ENCODE results near the gene MECR. TPM values are rescaled to one million over a fixed set of nuclear protein-coding genes. Genes with fewer than 3 reads are reported as not detected.

The MECR gene
- total RNA-seq: 11.6 TPM
- polyA plus RNA-seq: 10 to 100 TPM; 10.1 to 16.3 (median 13.2) TPM

DNA sequence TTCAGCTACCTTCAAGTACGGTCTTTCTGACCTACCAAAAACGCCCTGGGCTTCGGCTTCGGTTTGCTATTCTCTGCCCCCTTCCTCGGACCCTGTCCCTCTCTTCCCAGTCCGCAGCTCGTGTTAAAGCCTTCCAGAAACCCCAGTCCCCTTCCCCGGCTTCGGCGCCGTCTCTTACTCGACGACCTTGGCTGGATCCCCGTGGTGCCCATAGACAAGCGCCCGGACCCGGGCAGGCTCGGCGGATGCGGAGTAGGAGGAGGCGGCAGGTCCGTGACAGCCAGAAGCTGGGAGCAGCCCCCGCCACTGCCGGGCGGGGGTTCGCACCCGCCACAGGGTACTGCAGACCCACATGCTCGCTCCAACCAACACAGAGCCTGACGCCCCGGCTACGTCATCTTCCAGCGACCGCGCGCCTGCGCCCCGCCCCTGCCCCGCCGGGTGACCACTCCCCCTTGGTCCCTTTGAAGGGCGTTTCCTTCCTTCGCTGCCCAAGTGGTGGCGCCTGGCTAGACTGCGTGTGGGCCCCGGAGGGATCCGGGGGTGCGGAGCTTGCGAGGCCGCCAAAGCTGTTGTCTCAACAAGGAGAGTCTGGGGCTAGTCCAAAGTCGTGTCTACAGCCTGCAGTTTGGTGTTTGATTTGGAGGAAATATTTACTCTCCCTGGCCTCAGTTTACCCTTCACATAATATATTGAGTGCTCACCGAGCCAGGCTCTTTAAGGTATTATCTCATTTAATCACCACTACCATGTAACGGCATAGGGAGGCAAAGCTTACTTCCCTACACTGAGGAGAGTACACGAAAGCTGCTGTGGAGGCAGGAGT, at the start of gene MECR:
Gene MECR, minus strand, starts transcription at position 382 of the 826 bp plus-strand sequence. Its CDS starts 28 bp downstream, at position 354.
- H3K27me3 ChIP-seq (ENCODE audit: control insufficient read depth, insufficient read depth, low read length): no peaks in the 10 kb centered on the region
- H3K36me3 ChIP-seq (ENCODE audit: control insufficient read depth, insufficient read depth, low read length): no peaks in the 10 kb centered on the region
- DNase-seq (peak; percentile 89 to 94 (median 92)), ATAC-seq (ENCODE audit: low read depth in 2 of 2) (peak; percentile 97 to 98)
- H3K4me3 ChIP-seq (ENCODE audit: low read depth, low read length): peak within 1 kb of the TSS; percentile 87
- no peaks in the 10 kb centered on the region for H3K9me3 ChIP-seq (ENCODE audit: control insufficient read depth in 2 of 2, low read length in 2 of 2)
- Mint-ChIP-seq H3K27me3 (peaks cover 6% of the 10 kb centered on the region), H3K4me1 (peaks cover 14 to 27% (median 19%) of the 10 kb centered on the region in 4 donors), H3K4me3 (peak within 1 kb of the TSS; percentile 91 to 97 (median 96)), H3K9me3 (no peaks in the 10 kb centered on the region), H3K36me3 (no peaks in the 10 kb centered on the region), H3K27ac (peak within 1 kb of the TSS; percentile 84 to 95 (median 95))
- H3K4me1 ChIP-seq (ENCODE audit: control insufficient read depth, insufficient read depth, low read length, poor library complexity, severe bottlenecking): peaks cover 17% of the 10 kb centered on the region
- H3K27ac ChIP-seq (ENCODE audit: insufficient read depth, low read length, poor library complexity, severe bottlenecking): peak within 1 kb of the TSS; percentile 63

- Histone ChIP-seq H3K9me3 (ENCODE audit: control insufficient read depth in 2 of 2, low read length in 2 of 2) (no peaks in the 10 kb centered on the region), H3K4me1 (ENCODE audit: control insufficient read depth, insufficient read depth, low read length, poor library complexity, severe bottlenecking) (no peaks in the 10 kb centered on the region), H3K27me3 (ENCODE audit: control insufficient read depth, insufficient read depth, low read length) (no peaks in the 10 kb centered on the region), H3K36me3 (ENCODE audit: control insufficient read depth, insufficient read depth, low read length) (no peaks in the 10 kb centered on the region), H3K4me3 (ENCODE audit: low read depth, low read length) (no peak overlapping the region), H3K27ac (ENCODE audit: insufficient read depth, low read length, poor library complexity, severe bottlenecking) (no peak overlapping the region)
- DNase-seq (no peak), ATAC-seq (ENCODE audit: low read depth in 2 of 2) (no peak)
- no peak overlapping the region for H3K27ac Mint-ChIP-seq
- no peaks in the 10 kb centered on the region for H3K9me3 Mint-ChIP-seq
- peaks cover 4% of the 10 kb centered on the region for H3K27me3 Mint-ChIP-seq
- H3K4me1 Mint-ChIP-seq: peaks cover 0 to 6% (median 4%) of the 10 kb centered on the region in 4 donors
- H3K4me3 Mint-ChIP-seq: no peak overlapping the region
- H3K36me3 Mint-ChIP-seq: no peaks in the 10 kb centered on the region
These were observed 49.2 kb upstream of the MECR start for GRCh38 chr1:29279951-29280391.

- Histone ChIP-seq H3K27me3 (ENCODE audit: control insufficient read depth, insufficient read depth, low read length) (no peaks in the 10 kb centered on the region), H3K27ac (ENCODE audit: insufficient read depth, low read length, poor library complexity, severe bottlenecking) (no peak overlapping the region), H3K36me3 (ENCODE audit: control insufficient read depth, insufficient read depth, low read length) (no peaks in the 10 kb centered on the region), H3K4me3 (ENCODE audit: low read depth, low read length) (no peak overlapping the region), H3K4me1 (ENCODE audit: control insufficient read depth, insufficient read depth, low read length, poor library complexity, severe bottlenecking) (no peaks in the 10 kb centered on the region), H3K9me3 (ENCODE audit: control insufficient read depth in 2 of 2, low read length in 2 of 2) (no peaks in the 10 kb centered on the region)
- Mint-ChIP-seq H3K36me3 (no peaks in the 10 kb centered on the region), H3K4me3 (no peak overlapping the region), H3K27me3 (peaks cover 4% of the 10 kb centered on the region), H3K4me1 (peaks cover 0 to 6% (median 4%) of the 10 kb centered on the region in 4 donors), H3K27ac (no peak overlapping the region), H3K9me3 (no peaks in the 10 kb centered on the region)
- ATAC-seq (ENCODE audit: low read depth in 2 of 2) (no peak), DNase-seq (no peak)
These were observed 48.7 kb upstream of the MECR start for GRCh38 chr1:29279406-29279805.

GRCh38 chr1:29278124-29278523, 47.4 kb upstream of the MECR start:
- Histone ChIP-seq H3K27ac (ENCODE audit: insufficient read depth, low read length, poor library complexity, severe bottlenecking) (no peak overlapping the region), H3K27me3 (ENCODE audit: control insufficient read depth, insufficient read depth, low read length) (no peaks in the 10 kb centered on the region), H3K4me3 (ENCODE audit: low read depth, low read length) (no peak overlapping the region), H3K9me3 (ENCODE audit: control insufficient read depth in 2 of 2, low read length in 2 of 2) (no peaks in the 10 kb centered on the region), H3K36me3 (ENCODE audit: control insufficient read depth, insufficient read depth, low read length) (no peaks in the 10 kb centered on the region), H3K4me1 (ENCODE audit: control insufficient read depth, insufficient read depth, low read length, poor library complexity, severe bottlenecking) (no peaks in the 10 kb centered on the region)
- Mint-ChIP-seq H3K4me3 (no peak overlapping the region), H3K4me1 (no peaks in the 10 kb centered on the region), H3K27me3 (peaks cover 4% of the 10 kb centered on the region), H3K9me3 (no peaks in the 10 kb centered on the region), H3K36me3 (no peaks in the 10 kb centered on the region), H3K27ac (no peak overlapping the region)
- DNase-seq (no peak), ATAC-seq (ENCODE audit: low read depth in 2 of 2) (no peak)

DNA sequence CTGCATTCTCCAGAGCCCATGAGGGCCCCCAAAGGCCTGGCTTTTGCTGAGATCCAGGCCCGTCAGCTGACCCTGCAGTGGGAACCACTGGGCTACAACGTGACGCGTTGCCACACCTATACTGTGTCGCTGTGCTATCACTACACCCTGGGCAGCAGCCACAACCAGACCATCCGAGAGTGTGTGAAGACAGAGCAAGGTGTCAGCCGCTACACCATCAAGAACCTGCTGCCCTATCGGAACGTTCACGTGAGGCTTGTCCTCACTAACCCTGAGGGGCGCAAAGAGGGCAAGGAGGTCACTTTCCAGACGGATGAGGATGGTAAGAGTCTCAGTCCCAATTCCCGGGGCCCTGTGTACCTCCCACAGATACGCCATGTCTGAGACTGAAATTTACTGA, 44.7 kb upstream of the MECR start:
- Mint-ChIP-seq H3K27me3 (no peaks in the 10 kb centered on the region), H3K27ac (no peak overlapping the region), H3K9me3 (no peaks in the 10 kb centered on the region), H3K36me3 (no peaks in the 10 kb centered on the region), H3K4me3 (no peak overlapping the region), H3K4me1 (no peaks in the 10 kb centered on the region)
- no peak overlapping the region for H3K27ac ChIP-seq (ENCODE audit: insufficient read depth, low read length, poor library complexity, severe bottlenecking)
- no peaks in the 10 kb centered on the region for H3K4me1 ChIP-seq (ENCODE audit: control insufficient read depth, insufficient read depth, low read length, poor library complexity, severe bottlenecking)
- ATAC-seq (ENCODE audit: low read depth in 2 of 2) (no peak), DNase-seq (no peak)
- no peaks in the 10 kb centered on the region for H3K9me3 ChIP-seq (ENCODE audit: control insufficient read depth in 2 of 2, low read length in 2 of 2)
- no peak overlapping the region for H3K4me3 ChIP-seq (ENCODE audit: low read depth, low read length)
- no peaks in the 10 kb centered on the region for H3K36me3 ChIP-seq (ENCODE audit: control insufficient read depth, insufficient read depth, low read length)
- no peaks in the 10 kb centered on the region for H3K27me3 ChIP-seq (ENCODE audit: control insufficient read depth, insufficient read depth, low read length)

DNA sequence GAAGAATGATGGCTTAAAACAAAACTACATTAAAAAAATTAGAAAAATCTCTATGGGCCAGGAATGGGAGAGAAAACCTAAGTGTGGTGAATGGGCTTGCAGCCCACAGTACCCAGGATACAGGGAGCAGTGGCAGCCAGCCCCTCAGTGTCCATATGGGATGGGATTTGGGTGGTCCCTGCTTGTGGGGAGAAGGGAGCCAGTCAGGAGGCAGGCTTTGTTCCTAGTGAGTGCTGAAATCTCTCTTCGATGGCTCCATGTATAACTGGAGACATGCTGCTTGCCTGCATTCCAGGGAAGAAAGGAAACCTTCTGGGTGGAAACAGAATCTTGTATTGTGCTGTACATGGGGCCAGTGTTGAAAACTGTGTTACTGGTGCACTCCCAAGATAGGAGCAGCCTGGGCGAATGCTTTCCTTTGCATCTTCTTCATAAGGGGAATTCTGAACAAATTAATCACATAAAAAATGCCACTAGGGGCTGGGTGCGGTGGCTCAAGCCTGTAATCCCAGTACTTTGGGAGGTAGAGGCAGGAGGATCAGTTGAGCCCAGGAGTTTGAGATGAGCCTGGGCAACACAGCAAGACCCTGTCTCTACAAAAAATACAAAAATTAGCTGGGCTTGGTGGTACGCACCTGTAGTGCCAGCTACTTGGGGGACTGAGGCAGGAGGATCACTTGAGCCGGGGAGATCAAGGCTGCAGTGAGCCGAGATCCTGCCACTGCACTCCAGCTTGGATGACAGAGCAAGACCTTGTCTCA, 41.6 kb upstream of the MECR start:
- Mint-ChIP-seq H3K27ac (no peak overlapping the region), H3K4me1 (no peaks in the 10 kb centered on the region), H3K9me3 (peaks cover 0 to 2% (median 0%) of the 10 kb centered on the region in 7 donors), H3K27me3 (peaks cover 14% of the 10 kb centered on the region), H3K4me3 (no peak overlapping the region), H3K36me3 (no peaks in the 10 kb centered on the region)
- no peak for ATAC-seq (ENCODE audit: low read depth in 2 of 2)
- no peak overlapping the region for H3K27ac ChIP-seq (ENCODE audit: insufficient read depth, low read length, poor library complexity, severe bottlenecking)
- peaks cover 12% of the 10 kb centered on the region for H3K27me3 ChIP-seq (ENCODE audit: control insufficient read depth, insufficient read depth, low read length)
- no peaks in the 10 kb centered on the region for H3K36me3 ChIP-seq (ENCODE audit: control insufficient read depth, insufficient read depth, low read length)
- no peaks in the 10 kb centered on the region for H3K9me3 ChIP-seq (ENCODE audit: control insufficient read depth in 2 of 2, low read length in 2 of 2)
- H3K4me3 ChIP-seq (ENCODE audit: low read depth, low read length): no peak overlapping the region
- H3K4me1 ChIP-seq (ENCODE audit: control insufficient read depth, insufficient read depth, low read length, poor library complexity, severe bottlenecking): no peaks in the 10 kb centered on the region
- DNase-seq: no peak

- Mint-ChIP-seq H3K4me1 (no peaks in the 10 kb centered on the region), H3K36me3 (no peaks in the 10 kb centered on the region), H3K9me3 (peaks cover 0 to 2% (median 0%) of the 10 kb centered on the region in 7 donors), H3K27ac (no peak overlapping the region), H3K27me3 (peaks cover 16% of the 10 kb centered on the region), H3K4me3 (no peak overlapping the region)
- H3K27ac ChIP-seq (ENCODE audit: insufficient read depth, low read length, poor library complexity, severe bottlenecking): no peak overlapping the region
- no peak for ATAC-seq (ENCODE audit: low read depth in 2 of 2)
- no peaks in the 10 kb centered on the region for H3K9me3 ChIP-seq (ENCODE audit: control insufficient read depth in 2 of 2, low read length in 2 of 2)
- no peaks in the 10 kb centered on the region for H3K4me1 ChIP-seq (ENCODE audit: control insufficient read depth, insufficient read depth, low read length, poor library complexity, severe bottlenecking)
- H3K4me3 ChIP-seq (ENCODE audit: low read depth, low read length): no peak overlapping the region
- no peak for DNase-seq
- H3K36me3 ChIP-seq (ENCODE audit: control insufficient read depth, insufficient read depth, low read length): no peaks in the 10 kb centered on the region
- H3K27me3 ChIP-seq (ENCODE audit: control insufficient read depth, insufficient read depth, low read length): peaks cover 16% of the 10 kb centered on the region
These were observed 41.0 kb upstream of the MECR start for GRCh38 chr1:29271724-29272123.

All from CD4-positive, CD25-positive, alpha-beta regulatory T cell (primary cell).